SK-N-SH (cell line): ENCODE results near the gene ARMH3. TPM values are rescaled to one million over a fixed set of nuclear protein-coding genes. Genes with fewer than 3 reads are reported as not detected.

Experiments used
- CTCF ChIA-PET: fragments of 300-600, 350-600 bp; formaldehyde crosslinking; extraction: SDS; loops from one replicate; lab custom pipeline; 2021; lab: Yijun Ruan, JAX
- POLR2A ChIA-PET: fragments of 350-600 bp; sonication (Branson Sonifier 250); formaldehyde crosslinking; extraction: SDS; loops from one replicate; lab custom pipeline; 2020; ENCODE audit warnings: antibody characterized with exemption, inconsistent platforms; lab: Yijun Ruan, JAX
- DNase-seq: peaks from one replicate; pipeline ENCODE4 v3.0.0; 2012
- H2AFZ ChIP-seq: fragments of 200-600 bp; sonication (generic); 2 replicates; pipeline ENCODE4 v1.8.1; 2016; ENCODE audit warnings: antibody characterized with exemption, mild to moderate bottlenecking, low read depth
- H3F3A ChIP-seq: fragments of 200-600 bp; sonication (generic); replicated peaks from 2 replicates; pipeline ENCODE3; 2016; ENCODE audit warnings: antibody characterized with exemption, mild to moderate bottlenecking; ENCODE audit not compliant: insufficient read depth
- H3K27ac ChIP-seq, 2 experiments: fragments of 200-500 bp in 1 of 2; fragments of 200-600 bp in 1 of 2; sonication (Bioruptor generic) in 1 of 2; sonication (generic), shearing (Covaris generic) in 1 of 2; 2 replicates each; pipeline versions ENCODE4 v1.5.1 to v1.6.1; 2014 to 2016; ENCODE audit warnings: low read depth in 2 of 2, inconsistent platforms in 1 of 2, low read length in 1 of 2, mild to moderate bottlenecking in 1 of 2, mixed read lengths in 1 of 2
- H3K27me3 ChIP-seq: fragments of 200-600 bp; sonication (generic), shearing (Covaris generic); 2 replicates; pipeline ENCODE4 v1.6.1; 2016; ENCODE audit warnings: mixed run types; ENCODE audit not compliant: insufficient read depth
- H3K36me3 ChIP-seq, 2 experiments: fragments of 200-500 bp in 1 of 2; fragments of 200-600 bp in 1 of 2; sonication (Bioruptor generic) in 1 of 2; sonication (generic) in 1 of 2; replicated peaks in 1 of 2; 2 replicates each; pipeline versions ENCODE3 to v1.5.1; 2014 to 2016; ENCODE audit warnings: low read length in 1 of 2, mild to moderate bottlenecking in 1 of 2; ENCODE audit not compliant: insufficient read depth in 2 of 2, control insufficient read depth in 1 of 2
- H3K4me1 ChIP-seq, 2 experiments: fragments of 200-500 bp in 1 of 2; fragments of 200-600 bp in 1 of 2; sonication (Bioruptor generic) in 1 of 2; sonication (generic), shearing (Covaris generic) in 1 of 2; 2 replicates each; pipeline versions ENCODE4 v1.5.1 to v1.6.1; 2014 to 2016; ENCODE audit warnings: low read depth in 1 of 2, low read length in 1 of 2, mixed run types in 1 of 2; ENCODE audit not compliant: insufficient read depth in 2 of 2, control insufficient read depth in 1 of 2
- H3K4me2 ChIP-seq: fragments of 200-600 bp; sonication (generic), shearing (Covaris generic); 2 replicates; pipeline ENCODE4 v1.6.1; 2017; ENCODE audit warnings: mixed run types
- H3K4me3 ChIP-seq, 2 experiments: fragments of 200-500 bp in 1 of 2; fragments of 200-600 bp in 1 of 2; sonication (Bioruptor generic) in 1 of 2; sonication (generic), shearing (Covaris generic) in 1 of 2; 2 replicates each; pipeline versions ENCODE4 v1.5.1 to v1.8.1; 2014 to 2016; ENCODE audit warnings: low read depth in 2 of 2, inconsistent platforms in 1 of 2, low read length in 1 of 2, mild to moderate bottlenecking in 1 of 2, mixed read lengths in 1 of 2, moderate library complexity in 1 of 2
- H3K79me2 ChIP-seq: fragments of 200-600 bp; sonication (generic); 2 replicates; pipeline ENCODE4 v1.8.1; 2017; ENCODE audit warnings: mild to moderate bottlenecking; ENCODE audit not compliant: insufficient read depth
- H3K9ac ChIP-seq: fragments of 200-600 bp; sonication (generic); 2 replicates; pipeline ENCODE4 v1.6.1; 2017; ENCODE audit warnings: mixed run types
- H3K9me2 ChIP-seq: fragments of 200-600 bp; sonication (generic); 2 replicates; pipeline ENCODE4 v1.6.1; 2017; ENCODE audit warnings: mixed run types
- H3K9me3 ChIP-seq: fragments of 200-600 bp; sonication (generic); 2 replicates; pipeline ENCODE4 v1.6.1; 2017; ENCODE audit warnings: mixed run types, mild to moderate bottlenecking, moderate library complexity
- H4K20me1 ChIP-seq: fragments of 200-600 bp; sonication (generic); 2 replicates; pipeline ENCODE4 v1.6.1; 2017; ENCODE audit warnings: mild to moderate bottlenecking, mixed run types; ENCODE audit not compliant: insufficient read depth
- CHD2 ChIP-seq: fragments of 150-350 bp; IDR thresholded peaks from 2 replicates; pipeline ENCODE4 v1.6.1; 2018; ENCODE audit warnings: low read length; ENCODE audit not compliant: partially characterized antibody
- ELF1 ChIP-seq: IDR thresholded peaks from 2 replicates; pipeline ENCODE4 v1.4.0; 2012
- EP300 ChIP-seq, 2 experiments: IDR thresholded peaks; 2 replicates each; pipeline versions ENCODE4 v1.4.0 to v1.6.1; 2012; ENCODE audit warnings: borderline replicate concordance in 1 of 2, low read depth in 1 of 2, low read length in 1 of 2
- EZH2phosphoT487 ChIP-seq: fragments of 200-600 bp; sonication (generic); IDR thresholded peaks from 2 replicates; pipeline ENCODE4 v1.6.1; 2017; ENCODE audit warnings: low read depth, mixed run types, mild to moderate bottlenecking, antibody characterized with exemption, moderate library complexity, borderline replicate concordance
- FOXJ3 ChIP-seq: sonication (generic); formaldehyde crosslinking; IDR thresholded peaks from 2 replicates; pipeline ENCODE4 v1.5.1; 2020; ENCODE audit warnings: mild to moderate bottlenecking, missing genetic modification reagents
- FOXM1 ChIP-seq: IDR thresholded peaks from 2 replicates; pipeline ENCODE4 v1.4.0; 2012; ENCODE audit warnings: low read depth, mild to moderate bottlenecking
- GABPA ChIP-seq: IDR thresholded peaks from 2 replicates; pipeline ENCODE4 v1.4.0; 2012; ENCODE audit warnings: low read depth, mild to moderate bottlenecking
- JUND ChIP-seq: IDR thresholded peaks from 2 replicates; pipeline ENCODE4 v1.4.0; 2012
- MEF2A ChIP-seq: IDR thresholded peaks from 2 replicates; pipeline ENCODE4 v1.4.0; 2012; ENCODE audit warnings: low read depth, borderline replicate concordance
- RAD21 ChIP-seq: IDR thresholded peaks from 2 replicates; pipeline ENCODE4 v1.6.1; 2012; ENCODE audit warnings: mild to moderate bottlenecking, low read length
- REST ChIP-seq: IDR thresholded peaks from 2 replicates; pipeline ENCODE4 v1.6.1; 2012; ENCODE audit warnings: mild to moderate bottlenecking, low read depth, low read length, moderate library complexity
- RFX5 ChIP-seq: IDR thresholded peaks from 2 replicates; pipeline ENCODE4 v1.6.1; 2012; ENCODE audit warnings: mild to moderate bottlenecking, improper control_type of control experiment, low read length
- RXRA ChIP-seq: IDR thresholded peaks from 2 replicates; pipeline ENCODE4 v1.4.0; 2012; ENCODE audit warnings: low read depth, mild to moderate bottlenecking, borderline replicate concordance
- TAF1 ChIP-seq: IDR thresholded peaks from 2 replicates; pipeline ENCODE4 v1.6.1; 2012; ENCODE audit warnings: low read depth, mild to moderate bottlenecking, low read length, moderate library complexity, borderline replicate concordance
- TCF12 ChIP-seq: IDR thresholded peaks from 2 replicates; pipeline ENCODE4 v1.4.0; 2012
- TEAD4 ChIP-seq: IDR thresholded peaks from 2 replicates; pipeline ENCODE4 v1.4.0; 2012; ENCODE audit warnings: mild to moderate bottlenecking, borderline replicate concordance; ENCODE audit not compliant: insufficient read depth
- WGBS: methylation state at CpG from one replicate; pipeline ENCODE4 v1.1.6; 2017; ENCODE audit warnings: low lambda C conversion rate; 5-methylcytosine and 5-hydroxymethylcytosine counted together
- polyA plus RNA-seq, 3 experiments: library from polyadenylated mRNA; depleted of rRNA; stranded (reverse); fragments of >200 nt; gene quantifications; 2 replicates each; pipeline ENCODE4 v1.2.3, GENCODE V29; 2012
- TF ChIP-seq, protein P1 (sequence below): IDR thresholded peaks from 2 replicates; pipeline ENCODE4 v1.4.0; 2012; ENCODE audit warnings: low read depth
- TF ChIP-seq, protein P2 (sequence below): fragments of 150-350 bp; IDR thresholded peaks from 2 replicates; pipeline ENCODE4 v1.6.1; 2016; ENCODE audit warnings: mild to moderate bottlenecking, low read depth, low read length
- TF ChIP-seq, protein P3 (sequence below): IDR thresholded peaks from 2 replicates; pipeline ENCODE4; 2012
- TF ChIP-seq, protein P4 (sequence below): fragments of 200-600 bp; sonication (generic); IDR thresholded peaks from 2 replicates; pipeline ENCODE4 v1.6.1; 2017; ENCODE audit warnings: antibody characterized with exemption, mild to moderate bottlenecking, moderate library complexity

The ARMH3 gene
- polyA plus RNA-seq, 1 of the 3 experiments (the other 2 are of a cell fraction) = 12.1 TPM

GRCh38 chr10:101817337-101818118, 238.4 kb downstream of the ARMH3 start (continued):
- TF ChIP-seq RFX5 (no peak), REST (peak; percentile 29; the same call in 1 of the 2 replicates), FOXM1 (no peak)
- TF ChIP-seq, protein P1, sequence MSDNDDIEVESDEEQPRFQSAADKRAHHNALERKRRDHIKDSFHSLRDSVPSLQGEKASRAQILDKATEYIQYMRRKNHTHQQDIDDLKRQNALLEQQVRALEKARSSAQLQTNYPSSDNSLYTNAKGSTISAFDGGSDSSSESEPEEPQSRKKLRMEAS = peak; percentile 60
- TF ChIP-seq, protein P2, sequence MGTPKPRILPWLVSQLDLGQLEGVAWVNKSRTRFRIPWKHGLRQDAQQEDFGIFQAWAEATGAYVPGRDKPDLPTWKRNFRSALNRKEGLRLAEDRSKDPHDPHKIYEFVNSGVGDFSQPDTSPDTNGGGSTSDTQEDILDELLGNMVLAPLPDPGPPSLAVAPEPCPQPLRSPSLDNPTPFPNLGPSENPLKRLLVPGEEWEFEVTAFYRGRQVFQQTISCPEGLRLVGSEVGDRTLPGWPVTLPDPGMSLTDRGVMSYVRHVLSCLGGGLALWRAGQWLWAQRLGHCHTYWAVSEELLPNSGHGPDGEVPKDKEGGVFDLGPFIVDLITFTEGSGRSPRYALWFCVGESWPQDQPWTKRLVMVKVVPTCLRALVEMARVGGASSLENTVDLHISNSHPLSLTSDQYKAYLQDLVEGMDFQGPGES = no peak

- no peaks in the 10 kb centered on the region for H3K9me3 ChIP-seq
- CTCF ChIA-PET = interaction anchor here (1.0 to 3.5 kb wide), 6 partner anchors 20 to 603 kb away, joined by 4 to 14 read pairs (median 8); no protein-coding TSS in a partner anchor
- H2AFZ ChIP-seq = no peak overlapping the region
- peak overlapping the region; percentile 94 for H3K9ac ChIP-seq
- H3F3A ChIP-seq = peaks cover 9% of the 10 kb centered on the region
- H3K79me2 ChIP-seq = peaks cover 64% of the 10 kb centered on the region
- H4K20me1 ChIP-seq = peaks cover 60% of the 10 kb centered on the region
- DNase-seq = no peak
- no peaks in the 10 kb centered on the region for H3K27me3 ChIP-seq
- WGBS = under 1% methylated on average over 14 of the region's 14 CpGs
- H3K36me3 ChIP-seq = peaks cover 15 to 28% of the 10 kb centered on the region in 2 experiments
- peak overlapping the region; percentile 92 for H3K4me2 ChIP-seq
- peak overlapping the region; percentile 81 to 97 for H3K27ac ChIP-seq
- peaks cover 6 to 23% of the 10 kb centered on the region in 2 experiments; a peak in 3 of 4 replicates for H3K4me1 ChIP-seq
- POLR2A ChIA-PET = no interaction called here
- H3K9me2 ChIP-seq = no peaks in the 10 kb centered on the region
- peak overlapping the region; percentile 88 to 96 for H3K4me3 ChIP-seq
- TF ChIP-seq GABPA = no peak
- TF ChIP-seq, protein P3, sequence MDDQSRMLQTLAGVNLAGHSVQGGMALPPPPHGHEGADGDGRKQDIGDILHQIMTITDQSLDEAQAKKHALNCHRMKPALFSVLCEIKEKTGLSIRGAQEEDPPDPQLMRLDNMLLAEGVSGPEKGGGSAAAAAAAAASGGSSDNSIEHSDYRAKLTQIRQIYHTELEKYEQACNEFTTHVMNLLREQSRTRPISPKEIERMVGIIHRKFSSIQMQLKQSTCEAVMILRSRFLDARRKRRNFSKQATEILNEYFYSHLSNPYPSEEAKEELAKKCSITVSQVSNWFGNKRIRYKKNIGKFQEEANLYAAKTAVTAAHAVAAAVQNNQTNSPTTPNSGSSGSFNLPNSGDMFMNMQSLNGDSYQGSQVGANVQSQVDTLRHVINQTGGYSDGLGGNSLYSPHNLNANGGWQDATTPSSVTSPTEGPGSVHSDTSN = no peak
- TF ChIP-seq FOXJ3 (CRISPR knock-in tag) = no peak
- TF ChIP-seq RXRA = no peak
- TF ChIP-seq, protein P1 = no peak
- TF ChIP-seq TEAD4 = no peak
- TF ChIP-seq ELF1 = no peak
- no peak for TF ChIP-seq TCF12
- TF ChIP-seq RAD21 = no peak
- TF ChIP-seq, protein P4, sequence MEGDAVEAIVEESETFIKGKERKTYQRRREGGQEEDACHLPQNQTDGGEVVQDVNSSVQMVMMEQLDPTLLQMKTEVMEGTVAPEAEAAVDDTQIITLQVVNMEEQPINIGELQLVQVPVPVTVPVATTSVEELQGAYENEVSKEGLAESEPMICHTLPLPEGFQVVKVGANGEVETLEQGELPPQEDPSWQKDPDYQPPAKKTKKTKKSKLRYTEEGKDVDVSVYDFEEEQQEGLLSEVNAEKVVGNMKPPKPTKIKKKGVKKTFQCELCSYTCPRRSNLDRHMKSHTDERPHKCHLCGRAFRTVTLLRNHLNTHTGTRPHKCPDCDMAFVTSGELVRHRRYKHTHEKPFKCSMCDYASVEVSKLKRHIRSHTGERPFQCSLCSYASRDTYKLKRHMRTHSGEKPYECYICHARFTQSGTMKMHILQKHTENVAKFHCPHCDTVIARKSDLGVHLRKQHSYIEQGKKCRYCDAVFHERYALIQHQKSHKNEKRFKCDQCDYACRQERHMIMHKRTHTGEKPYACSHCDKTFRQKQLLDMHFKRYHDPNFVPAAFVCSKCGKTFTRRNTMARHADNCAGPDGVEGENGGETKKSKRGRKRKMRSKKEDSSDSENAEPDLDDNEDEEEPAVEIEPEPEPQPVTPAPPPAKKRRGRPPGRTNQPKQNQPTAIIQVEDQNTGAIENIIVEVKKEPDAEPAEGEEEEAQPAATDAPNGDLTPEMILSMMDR = no peak
- no peak for TF ChIP-seq JUND
- TF ChIP-seq CHD2 = no peak
- no peak for TF ChIP-seq EZH2phosphoT487
- TF ChIP-seq TAF1 = no peak
- no peak for TF ChIP-seq MEF2A
- TF ChIP-seq EP300 (IDR thresholded peaks at IDR 0.05; ENCODE audit: borderline replicate concordance in 1 of 2, low read depth in 1 of 2, low read length in 1 of 2) = no peak
Observed at GRCh38 chr10:101816913-101817336, 239.0 kb downstream of the ARMH3 start.
